Panc1 (cell line): ENCODE data around the gene PPA1.

Experiments
- CTCF ChIP-seq: fragments of 450-650 bp; IDR thresholded peaks from 2 replicates; pipeline ENCODE4 v1.5.1; 2017; ENCODE audit warnings: mild to moderate bottlenecking
- POLR2AphosphoS5 ChIP-seq: IDR thresholded peaks from 2 replicates; pipeline ENCODE4 v1.6.1; 2012; ENCODE audit warnings: mild to moderate bottlenecking, low read depth, low read length, moderate library complexity
- REST ChIP-seq, 2 experiments: IDR thresholded peaks; 2 replicates each; pipeline ENCODE4 v1.6.1; 2011 to 2012; ENCODE audit warnings: low read depth in 2 of 2, control low read depth in 1 of 2, low read length in 1 of 2, mild to moderate bottlenecking in 1 of 2, moderate library complexity in 1 of 2; ENCODE audit not compliant: insufficient read depth in 1 of 2
- SIN3A ChIP-seq: IDR thresholded peaks from 2 replicates; pipeline ENCODE4 v1.6.1; 2012; ENCODE audit warnings: low read depth, mild to moderate bottlenecking, low read length, moderate library complexity, borderline replicate concordance; ENCODE audit not compliant: insufficient read depth
- TCF7L2 ChIP-seq: IDR thresholded peaks from 2 replicates; pipeline ENCODE4 v1.6.1; 2011; ENCODE audit warnings: mild to moderate bottlenecking, low read depth, low read length, inconsistent platforms

GRCh38 chr10:70169649-70170364, 63.4 kb downstream of the PPA1 start:
- TF ChIP-seq CTCF, result no peak
- TF ChIP-seq POLR2AphosphoS5, result no peak
- no peak for TF ChIP-seq SIN3A
- TF ChIP-seq REST (IDR thresholded peaks at IDR 0.05; ENCODE audit: insufficient read depth in 1 of 2, low read depth in 2 of 2, low read length in 1 of 2), result no peak
- no peak for TF ChIP-seq TCF7L2
